Activated naive CD4-positive, alpha-beta T cell treated with anti-CD3 and anti-CD28 coated beads, Interleukin-2, amount 10 ng/mL, durations not matched to agents 7 days and 5 days (primary cell): Measurements from ENCODE around the gene PNPLA3.
"Not testable (repeated sequence)": the region's sequence is repeated elsewhere in the genome, so short reads cannot be mapped to it uniquely, and the experiment has no call there.

Experiments used
- CTCF ChIA-PET: fragments of 350-600 bp; sonication (Branson Sonifier 250); formaldehyde crosslinking; loops from one replicate; lab custom pipeline; 2021; ENCODE audit warnings: antibody characterized with exemption; lab: Charles Lee
- DNase-seq: peaks from one replicate; pipeline ENCODE4 v3.0.0-alpha.2; 2020
- H3K27ac Mint-ChIP-seq: one replicate; pipeline ENCODE4 v1.8.0; 2021; ENCODE audit warnings: mild to moderate bottlenecking, moderate library complexity, mixed read lengths
- H3K27me3 Mint-ChIP-seq: one replicate; pipeline ENCODE4 v1.8.0; 2021; ENCODE audit warnings: mild to moderate bottlenecking, mixed read lengths
- H3K36me3 Mint-ChIP-seq: one replicate; pipeline ENCODE4 v1.8.0; 2021; ENCODE audit warnings: mixed read lengths
- H3K4me1 Mint-ChIP-seq: one replicate; pipeline ENCODE4 v1.8.0; 2021; ENCODE audit warnings: mixed read lengths
- H3K4me3 Mint-ChIP-seq: one replicate; pipeline ENCODE4 v1.8.0; 2021; ENCODE audit warnings: mild to moderate bottlenecking, moderate library complexity, mixed read lengths
- H3K9me3 Mint-ChIP-seq: one replicate; pipeline ENCODE4 v1.8.0; 2021; ENCODE audit warnings: mixed read lengths

Gene PNPLA3

DNA sequence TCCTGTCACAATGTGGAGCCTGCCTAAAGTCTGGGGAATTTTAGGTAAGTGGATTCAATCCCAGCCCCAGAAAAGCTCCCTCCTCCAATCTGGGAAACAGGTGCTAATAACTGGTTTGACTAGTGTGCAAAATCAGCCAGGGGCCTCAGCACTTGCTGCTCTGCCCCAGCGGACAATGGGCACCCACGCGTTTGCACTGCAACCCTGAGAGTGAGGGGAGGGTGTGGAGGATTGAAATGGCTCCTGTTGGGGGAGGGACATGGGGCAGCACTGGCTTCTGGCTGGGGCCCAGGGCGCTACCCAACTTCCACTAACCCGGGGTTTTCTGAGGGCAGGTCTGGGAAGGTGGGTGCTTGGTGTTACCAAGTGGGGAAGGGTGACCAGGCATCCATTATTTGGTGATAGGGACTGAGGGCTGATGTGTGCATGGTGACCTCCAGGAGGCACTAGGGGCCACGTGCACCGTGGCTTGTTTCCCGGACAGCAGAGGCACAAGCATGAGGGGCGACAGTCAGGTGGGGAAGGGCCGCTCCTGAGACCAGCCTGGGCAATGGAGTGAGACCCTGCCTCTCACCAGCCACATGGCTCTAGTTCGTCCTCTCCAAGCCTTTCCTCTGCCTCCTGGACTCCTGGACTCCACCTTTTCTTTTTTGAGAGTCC is 27.5 kb upstream of the PNPLA3 start:
- DNase-seq: no peak
- Mint-ChIP-seq H3K4me1 (no peaks in the 10 kb centered on the region), H3K27ac (no peak overlapping the region), H3K36me3 (no peaks in the 10 kb centered on the region), H3K27me3 (peaks cover 46% of the 10 kb centered on the region), H3K4me3 (no peak overlapping the region), H3K9me3 (no peaks in the 10 kb centered on the region)
- CTCF ChIA-PET: interaction anchor here (0.6 to 3.8 kb wide), 2 partner anchors 12 to 146 kb away, joined by 3 to 26 read pairs; no protein-coding TSS in a partner anchor

DNA sequence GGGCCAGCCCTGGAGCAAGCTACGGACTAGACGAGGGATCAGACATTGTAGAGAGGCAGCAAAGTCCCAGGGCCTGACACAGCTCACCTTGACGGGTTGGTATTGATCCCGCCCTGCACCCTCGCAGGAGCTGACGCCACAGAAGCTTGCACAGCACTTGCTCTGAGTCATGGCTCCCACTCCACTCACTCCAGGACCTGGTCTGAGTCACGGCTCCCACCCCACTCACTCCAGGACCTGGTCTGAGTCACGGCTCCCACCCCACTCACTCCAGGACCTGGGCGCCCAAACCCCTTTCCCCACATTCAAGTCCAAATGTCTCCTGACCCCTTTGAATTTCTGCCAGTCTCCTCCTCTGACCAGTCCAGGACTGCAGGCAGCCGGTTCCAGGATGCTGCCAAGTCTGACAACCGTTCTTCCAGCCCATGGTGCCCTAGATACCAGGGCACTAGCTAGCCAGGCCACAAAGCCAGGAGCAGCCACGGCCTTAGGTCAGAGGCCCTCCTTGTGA is 25.8 kb upstream of the PNPLA3 start:
- no peaks in the 10 kb centered on the region for H3K9me3 Mint-ChIP-seq
- no peaks in the 10 kb centered on the region for H3K4me1 Mint-ChIP-seq
- DNase-seq: no peak
- CTCF ChIA-PET: interaction anchor here (2.1 to 3.8 kb wide), 2 partner anchors 14 to 48 kb away, joined by 6 to 26 read pairs; no protein-coding TSS in a partner anchor
- no peak overlapping the region for H3K27ac Mint-ChIP-seq
- H3K27me3 Mint-ChIP-seq: peaks cover 40% of the 10 kb centered on the region
- H3K4me3 Mint-ChIP-seq: no peak overlapping the region
- H3K36me3 Mint-ChIP-seq: no peaks in the 10 kb centered on the region

DNA sequence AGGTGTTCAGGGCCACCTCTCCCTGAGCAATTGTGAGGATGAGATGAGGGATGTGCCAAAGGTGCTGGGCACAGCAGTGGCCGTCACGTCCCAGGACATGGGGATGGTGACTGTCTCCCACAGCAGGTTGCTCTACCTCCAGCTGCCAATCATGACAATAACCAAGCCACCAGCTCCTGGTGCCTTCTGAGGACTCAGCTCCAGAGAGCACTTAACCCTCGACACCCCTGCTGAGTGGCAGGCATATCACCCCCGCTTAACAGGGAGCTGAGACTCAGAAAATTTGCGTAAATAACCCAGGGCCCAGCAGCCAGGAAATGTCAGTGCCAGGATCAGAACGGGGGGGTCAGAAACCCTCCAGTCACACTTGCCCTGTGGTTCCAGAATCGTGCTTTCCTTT is 23.4 kb upstream of the PNPLA3 start:
- Mint-ChIP-seq H3K4me3 (no peak overlapping the region), H3K36me3 (no peaks in the 10 kb centered on the region), H3K4me1 (no peaks in the 10 kb centered on the region), H3K27me3 (peaks cover 30% of the 10 kb centered on the region), H3K27ac (no peak overlapping the region), H3K9me3 (no peaks in the 10 kb centered on the region)
- DNase-seq: no peak
- CTCF ChIA-PET: interaction anchor here (0.7 to 2.7 kb wide), 3 partner anchors 15 to 18 kb away, joined by 3 to 10 read pairs (median 3); no protein-coding TSS in a partner anchor

DNA sequence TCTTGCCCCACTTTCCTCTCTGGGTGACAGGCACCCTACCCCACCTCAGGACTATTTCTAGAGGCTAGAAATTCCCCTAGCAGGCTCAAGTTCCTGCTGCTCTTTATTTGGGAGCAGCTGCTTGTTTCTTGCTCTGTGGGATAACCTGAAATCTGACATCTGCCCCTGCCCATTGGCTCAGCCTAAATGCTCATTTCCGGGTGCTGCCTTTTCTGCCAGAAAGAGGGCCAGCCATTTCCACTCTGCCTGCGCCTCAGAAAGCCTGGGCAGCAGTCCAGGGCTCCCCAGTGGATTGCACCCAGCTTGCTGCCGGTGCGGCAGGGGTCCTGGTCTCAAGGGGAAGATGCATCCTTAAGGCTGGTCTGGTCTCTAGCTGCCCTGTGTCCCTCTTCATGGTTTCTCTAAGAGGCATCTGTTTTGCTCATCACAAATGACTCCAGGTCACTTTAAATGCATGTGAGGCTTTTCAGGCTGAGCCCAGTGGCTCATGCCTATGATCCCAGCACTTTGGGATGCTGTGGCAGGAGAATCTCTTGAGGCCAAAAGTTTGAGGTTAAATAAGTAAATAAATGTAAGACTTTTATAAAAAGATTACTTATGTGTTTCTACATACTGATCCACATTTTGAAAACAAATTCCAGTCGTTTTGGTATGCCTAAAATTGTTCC is 21.5 kb upstream of the PNPLA3 start:
- Mint-ChIP-seq H3K4me3 (no peak overlapping the region), H3K9me3 (no peaks in the 10 kb centered on the region), H3K27me3 (peaks cover 22% of the 10 kb centered on the region), H3K4me1 (no peaks in the 10 kb centered on the region), H3K27ac (no peak overlapping the region), H3K36me3 (no peaks in the 10 kb centered on the region)
- CTCF ChIA-PET: interaction anchor here (1.5 to 2.7 kb wide), 2 partner anchors 17 to 19 kb away, joined by 3 to 10 read pairs; no protein-coding TSS in a partner anchor
- no peak for DNase-seq

DNA sequence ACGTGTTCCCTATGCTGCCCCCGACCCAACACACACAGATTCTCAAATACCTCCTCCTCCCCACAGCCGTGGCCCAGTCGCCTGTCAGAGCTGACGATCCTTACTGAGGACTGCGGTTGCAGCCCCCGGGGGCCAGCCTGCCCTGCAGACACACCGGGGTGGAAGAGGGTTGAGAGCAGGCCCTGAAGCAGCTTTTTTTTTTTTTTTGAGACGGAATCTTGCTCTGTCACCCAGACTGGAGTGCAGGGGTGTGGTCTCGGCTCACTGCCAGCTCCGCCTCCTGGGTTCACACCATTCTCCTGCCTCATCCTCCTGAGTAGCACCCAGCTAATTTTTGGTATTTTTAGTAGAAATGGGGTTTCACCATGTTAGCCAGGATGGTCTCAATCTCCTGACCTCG is 20.6 kb upstream of the PNPLA3 start:
- H3K27ac Mint-ChIP-seq, DNase-seq: not testable (repeated sequence)
- H3K27me3 Mint-ChIP-seq: peaks cover 23% of the 10 kb centered on the region

DNA sequence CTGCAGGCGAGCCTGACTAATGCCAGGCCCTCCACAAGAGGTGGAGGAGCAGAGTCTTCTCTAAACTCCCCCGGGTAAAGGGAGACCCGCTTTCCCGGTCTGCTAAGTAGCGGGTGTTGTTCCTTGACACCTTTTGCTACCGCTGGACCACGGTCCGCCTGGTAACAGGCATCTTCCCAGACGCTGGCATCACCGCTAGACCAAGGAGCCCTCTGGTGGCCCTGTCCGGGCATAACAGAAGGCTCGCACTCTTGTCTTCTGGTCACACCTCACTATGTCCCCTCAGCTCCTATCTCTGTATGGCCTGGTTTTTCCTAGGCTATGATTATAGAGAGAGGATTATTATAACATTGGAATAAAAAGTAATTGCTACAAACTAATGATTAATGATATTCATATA is 19.2 kb upstream of the PNPLA3 start:
- H3K4me3 Mint-ChIP-seq, H3K27ac Mint-ChIP-seq, CTCF ChIA-PET, H3K4me1 Mint-ChIP-seq, H3K9me3 Mint-ChIP-seq, H3K36me3 Mint-ChIP-seq: not testable (repeated sequence)
- H3K27me3 Mint-ChIP-seq: peaks cover 23% of the 10 kb centered on the region
- DNase-seq: peak; percentile 58

More for the DNA sequence above, 20.6 kb upstream of the PNPLA3 start:
- H3K9me3 Mint-ChIP-seq, H3K36me3 Mint-ChIP-seq, H3K4me3 Mint-ChIP-seq, H3K4me1 Mint-ChIP-seq: not testable (repeated sequence)
- CTCF ChIA-PET: interaction anchor here (1.5 kb wide), 1 partner anchor 20 kb away, joined by 3 read pairs; no protein-coding TSS in a partner anchor

DNA sequence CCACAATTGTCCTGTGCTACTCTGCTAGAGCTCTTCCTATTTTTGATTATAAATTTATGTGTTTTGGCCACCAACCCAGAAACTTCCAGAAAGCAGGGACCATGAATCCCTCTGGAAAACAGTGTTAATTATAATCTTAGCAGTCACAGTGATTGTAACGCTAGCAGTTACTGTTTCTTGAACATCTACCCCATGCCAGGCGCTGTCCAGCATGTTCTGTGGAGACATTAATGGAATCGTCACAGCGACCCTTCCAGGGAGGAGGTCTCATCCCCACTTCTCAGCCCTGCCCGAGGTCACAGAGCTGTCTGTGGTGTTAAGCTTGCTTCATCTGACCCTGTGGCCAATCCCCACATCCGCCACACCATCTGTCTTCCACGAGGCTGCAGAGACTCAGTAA is 17.9 kb upstream of the PNPLA3 start:
- Mint-ChIP-seq H3K4me1 (no peaks in the 10 kb centered on the region), H3K9me3 (no peaks in the 10 kb centered on the region), H3K36me3 (no peaks in the 10 kb centered on the region), H3K27me3 (peaks cover 27% of the 10 kb centered on the region), H3K4me3 (no peak overlapping the region), H3K27ac (no peak overlapping the region)
- no peak for DNase-seq
- CTCF ChIA-PET: interaction anchor here (1.0 to 1.6 kb wide), 2 partner anchors 21 to 23 kb away, joined by 3 to 4 read pairs; no protein-coding TSS in a partner anchor

DNA sequence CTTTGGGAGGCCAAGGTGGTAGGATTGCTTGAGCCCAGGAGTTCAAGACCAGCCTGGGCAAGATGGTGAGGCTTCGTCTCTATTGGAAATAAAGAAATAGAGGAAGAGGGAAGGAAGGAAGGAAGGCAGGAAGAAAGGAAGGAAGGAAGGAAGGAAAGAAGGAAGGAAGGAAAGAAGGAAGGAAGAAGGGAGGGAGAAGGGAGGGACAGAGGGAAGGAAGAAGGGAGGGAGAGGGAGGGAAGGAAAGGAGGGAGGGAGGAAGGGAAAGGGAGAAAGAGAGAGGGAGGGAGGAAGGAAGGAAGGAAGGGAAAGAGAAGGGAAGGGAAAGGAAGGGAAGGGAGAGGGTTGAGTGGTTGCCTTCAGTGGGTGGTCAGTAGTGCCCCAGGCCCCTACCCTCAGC is 13.9 kb upstream of the PNPLA3 start:
- CTCF ChIA-PET: no interaction called here
- Mint-ChIP-seq H3K4me3 (no peak overlapping the region), H3K27me3 (peaks cover 30% of the 10 kb centered on the region), H3K27ac (no peak overlapping the region), H3K36me3 (no peaks in the 10 kb centered on the region), H3K4me1 (no peaks in the 10 kb centered on the region), H3K9me3 (no peaks in the 10 kb centered on the region)
- DNase-seq: no peak

DNA sequence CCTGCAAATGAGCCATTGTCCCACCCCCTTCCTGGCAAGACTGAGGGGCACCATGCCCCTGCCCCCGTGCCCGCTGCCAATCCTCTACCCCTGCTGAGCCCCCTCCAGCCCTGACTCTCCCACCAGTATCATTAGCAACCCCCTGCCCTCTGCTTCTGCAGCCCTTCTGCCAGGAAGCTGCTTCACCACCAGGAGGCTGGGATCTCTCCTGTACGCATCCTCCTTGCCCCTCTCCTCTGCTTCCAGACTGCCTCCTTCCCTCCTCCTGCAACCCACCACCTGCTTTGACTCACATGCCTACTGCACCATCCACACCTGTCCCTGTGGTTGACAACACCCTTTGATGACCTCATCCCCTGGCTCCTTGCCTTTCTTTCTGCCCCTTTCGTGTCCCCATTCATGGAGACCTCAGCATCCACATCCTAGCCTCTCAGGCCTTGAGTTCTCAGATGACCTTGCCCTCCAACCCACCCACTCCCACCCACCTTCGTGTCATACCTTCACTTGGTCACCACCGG is 13.4 kb upstream of the PNPLA3 start:
- CTCF ChIA-PET: no interaction called here
- H3K27me3 Mint-ChIP-seq: peaks cover 30% of the 10 kb centered on the region
- no peaks in the 10 kb centered on the region for H3K9me3 Mint-ChIP-seq
- H3K4me1 Mint-ChIP-seq: no peaks in the 10 kb centered on the region
- H3K4me3 Mint-ChIP-seq: no peak overlapping the region
- no peak overlapping the region for H3K27ac Mint-ChIP-seq
- no peak for DNase-seq
- H3K36me3 Mint-ChIP-seq: no peaks in the 10 kb centered on the region

DNA sequence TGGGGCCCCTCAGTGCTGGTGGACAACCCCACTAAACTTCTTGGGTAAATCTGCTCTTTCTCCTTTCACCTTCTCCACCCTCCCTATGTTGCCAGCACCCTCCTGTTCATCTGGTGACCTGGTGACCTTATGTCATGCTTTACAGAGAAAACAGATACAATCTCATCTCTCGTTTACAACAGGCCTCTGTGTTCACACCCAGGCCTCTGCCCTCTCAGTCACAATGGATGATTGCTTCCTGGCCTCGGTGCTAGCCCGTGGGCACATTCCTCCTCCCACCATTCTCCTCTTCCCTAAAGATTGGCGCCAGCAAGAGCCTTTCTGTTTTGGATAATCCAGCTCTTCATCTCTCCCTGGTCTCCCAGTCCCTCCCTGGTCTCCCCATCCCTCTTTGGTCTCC is 12.3 kb upstream of the PNPLA3 start:
- no peak overlapping the region for H3K4me3 Mint-ChIP-seq
- H3K4me1 Mint-ChIP-seq: no peaks in the 10 kb centered on the region
- CTCF ChIA-PET: no interaction called here
- no peaks in the 10 kb centered on the region for H3K9me3 Mint-ChIP-seq
- H3K27ac Mint-ChIP-seq: no peak overlapping the region
- H3K36me3 Mint-ChIP-seq: no peaks in the 10 kb centered on the region
- H3K27me3 Mint-ChIP-seq: peaks cover 34% of the 10 kb centered on the region
- DNase-seq: no peak

DNA sequence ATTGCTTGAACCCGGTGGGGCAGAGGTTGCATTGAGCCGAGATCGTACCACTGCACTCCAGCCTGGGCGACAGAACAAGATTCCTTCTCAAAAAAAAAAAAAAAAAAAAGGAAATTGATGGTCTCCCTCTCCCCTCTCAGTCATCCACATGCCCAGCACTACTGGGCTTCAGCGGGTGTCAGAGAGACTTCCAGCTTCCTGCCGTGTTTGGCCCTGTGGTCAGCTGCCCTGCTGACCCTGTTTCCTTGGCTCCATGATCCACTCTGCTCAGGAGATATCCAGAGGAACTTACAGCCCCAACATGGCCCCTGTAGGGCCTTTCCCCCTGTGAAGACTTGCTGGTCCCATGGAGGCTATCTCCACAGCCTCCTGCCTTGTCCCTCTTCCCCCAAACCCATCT is 6.1 kb upstream of the PNPLA3 start:
- Mint-ChIP-seq H3K27me3 (peaks cover 52% of the 10 kb centered on the region), H3K36me3 (no peaks in the 10 kb centered on the region), H3K4me3 (no peak overlapping the region), H3K4me1 (no peaks in the 10 kb centered on the region), H3K9me3 (no peaks in the 10 kb centered on the region), H3K27ac (no peak overlapping the region)
- CTCF ChIA-PET: interaction anchor here (0.7 kb wide), 1 partner anchor 811 kb away, joined by 3 read pairs; no protein-coding TSS in a partner anchor
- DNase-seq: no peak

DNA sequence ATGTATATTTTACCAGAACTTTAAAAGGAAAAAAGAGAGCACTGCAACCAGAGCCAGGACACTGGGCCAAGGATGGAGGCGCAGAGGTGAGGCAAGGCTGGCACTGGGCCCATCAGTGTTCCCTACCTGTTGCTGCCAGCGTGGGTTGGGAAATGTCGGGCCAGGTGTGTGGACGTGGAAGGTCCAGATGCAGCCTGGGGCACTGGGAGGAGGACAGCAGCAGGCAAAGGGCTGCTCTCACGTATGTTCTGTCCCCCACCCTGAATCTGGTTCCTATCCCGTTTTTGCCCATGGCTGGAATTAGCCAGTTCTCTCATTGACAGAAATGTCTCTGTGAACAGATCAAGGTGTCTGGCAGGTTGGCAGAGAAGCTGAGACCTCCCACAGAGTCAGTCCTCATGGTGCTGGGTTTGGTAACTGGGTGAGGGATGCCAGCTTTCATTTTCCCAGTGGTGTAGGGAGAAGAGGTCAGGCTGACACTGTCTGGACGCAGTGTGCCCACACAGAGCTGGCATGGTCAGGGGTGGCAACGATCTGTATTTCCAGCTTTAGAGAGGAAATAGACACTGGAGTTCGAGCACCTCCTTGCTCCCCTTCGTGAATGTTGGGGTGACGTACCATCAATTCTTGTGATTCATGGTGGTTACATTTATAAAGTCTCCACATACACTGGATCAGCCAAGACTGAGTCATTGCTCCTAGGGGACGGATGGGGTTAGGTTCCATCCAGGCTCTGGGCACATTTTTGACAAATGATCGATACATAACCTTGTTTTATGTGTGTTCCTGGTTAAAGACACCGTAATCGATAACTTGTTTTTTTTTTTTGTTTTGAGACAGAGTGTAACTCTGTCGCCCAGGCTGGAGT is 4.3 kb upstream of the PNPLA3 start:
- CTCF ChIA-PET: no interaction called here
- peaks cover 6% of the 10 kb centered on the region for H3K4me1 Mint-ChIP-seq
- no peak for DNase-seq
- H3K36me3 Mint-ChIP-seq: no peaks in the 10 kb centered on the region
- H3K27me3 Mint-ChIP-seq: peaks cover 64% of the 10 kb centered on the region
- no peaks in the 10 kb centered on the region for H3K9me3 Mint-ChIP-seq
- no peak overlapping the region for H3K27ac Mint-ChIP-seq
- no peak overlapping the region for H3K4me3 Mint-ChIP-seq

DNA sequence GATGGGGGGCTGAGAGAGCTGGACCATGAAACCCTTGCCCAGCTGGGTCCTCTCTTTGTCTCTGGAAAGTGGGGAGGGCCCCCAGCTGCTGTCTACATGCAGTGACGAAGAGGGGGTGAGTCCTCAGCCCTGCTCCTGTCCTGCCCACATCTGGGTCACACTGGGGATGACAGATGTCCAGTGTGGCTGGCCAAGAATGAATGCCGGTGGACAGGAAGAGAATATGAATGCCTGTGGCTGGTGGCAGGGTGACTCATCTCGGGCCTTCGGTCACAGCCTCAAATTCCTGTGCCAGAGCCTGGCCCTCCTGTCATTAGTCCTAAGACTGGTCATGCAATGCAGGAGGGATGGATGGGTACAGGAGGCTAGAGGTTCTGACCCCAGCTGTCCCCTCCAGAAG is 2.2 kb upstream of the PNPLA3 start:
- no peaks in the 10 kb centered on the region for H3K36me3 Mint-ChIP-seq
- CTCF ChIA-PET: no interaction called here
- H3K9me3 Mint-ChIP-seq: no peaks in the 10 kb centered on the region
- peaks cover 8% of the 10 kb centered on the region for H3K4me1 Mint-ChIP-seq
- H3K4me3 Mint-ChIP-seq: no peak overlapping the region
- H3K27me3 Mint-ChIP-seq: peaks cover 80% of the 10 kb centered on the region
- no peak overlapping the region for H3K27ac Mint-ChIP-seq
- no peak for DNase-seq

DNA sequence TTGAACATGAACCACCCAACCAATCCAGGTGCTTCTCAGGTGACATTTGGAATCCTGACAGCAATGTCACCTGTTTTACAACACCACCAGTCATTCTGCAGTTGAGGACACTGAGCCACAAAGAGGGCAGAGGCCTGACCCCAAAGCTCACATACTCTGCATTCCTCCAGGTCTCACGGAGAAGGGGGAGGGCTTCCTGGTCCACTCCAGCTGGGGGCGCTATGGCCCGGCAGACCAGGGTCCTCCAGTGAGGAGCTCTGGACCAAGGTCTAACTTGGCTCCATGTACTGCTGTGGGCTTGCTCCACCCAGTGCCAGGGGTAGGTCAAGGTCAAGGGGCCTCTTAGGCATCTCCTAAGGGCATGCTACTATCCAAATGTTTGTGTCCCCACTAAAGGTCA is 1.5 kb upstream of the PNPLA3 start:
- H3K4me1 Mint-ChIP-seq: peaks cover 8% of the 10 kb centered on the region
- CTCF ChIA-PET: no interaction called here
- H3K36me3 Mint-ChIP-seq: no peaks in the 10 kb centered on the region
- no peak overlapping the region for H3K4me3 Mint-ChIP-seq
- H3K27me3 Mint-ChIP-seq: peaks cover 86% of the 10 kb centered on the region
- H3K27ac Mint-ChIP-seq: no peak overlapping the region
- H3K9me3 Mint-ChIP-seq: no peaks in the 10 kb centered on the region
- no peak for DNase-seq
